Renal pelvis (tissue), 4 donors: ENCODE data around the gene ANK3. TPM values are rescaled to one million over a fixed set of nuclear protein-coding genes. Genes with fewer than 3 reads are reported as not detected.
"Not testable (repeated sequence)": the region's sequence is repeated elsewhere in the genome, so short reads cannot be mapped to it uniquely, and the experiment has no call there.

Source experiments
- DNase-seq: peaks from one replicate; pipeline ENCODE4 v3.0.0-alpha.2; 2013
- polyA plus RNA-seq, 3 donors: library from polyadenylated mRNA; unstranded; fragments of 120-200 nt; gene quantifications; one replicate each; pipeline ENCODE4 v1.2.1, GENCODE V29; 2013; ENCODE audit not compliant: insufficient read length in 3 of 3

The ANK3 gene
- polyA plus RNA-seq, 3 donors: 136 to 183 (median 153) TPM

GRCh38 chr10:60035984-60036383 is 353.7 kb downstream of the ANK3 start:
- DNase-seq: no peak

- not testable (repeated sequence) for DNase-seq
Observed at GRCh38 chr10:60035375-60035774, 354.3 kb downstream of the ANK3 start.

GRCh38 chr10:60032723-60033122 is 357.0 kb downstream of the ANK3 start:
- DNase-seq: no peak

- no peak for DNase-seq
Observed at GRCh38 chr10:60031664-60032063, 358.0 kb downstream of the ANK3 start.

- no peak for DNase-seq
Observed at GRCh38 chr10:60031183-60031582, 358.5 kb downstream of the ANK3 start.

- DNase-seq: no peak
Observed at GRCh38 chr10:60029475-60029874, 360.2 kb downstream of the ANK3 start.

GRCh38 chr10:60028081-60028480 is 361.6 kb downstream of the ANK3 start:
- DNase-seq: no peak

GRCh38 chr10:60025279-60025678 is 364.4 kb downstream of the ANK3 start:
- DNase-seq: no peak

GRCh38 chr10:60024506-60024905 is 365.2 kb downstream of the ANK3 start:
- no peak for DNase-seq

GRCh38 chr10:60023155-60023877 is 366.4 kb downstream of the ANK3 start:
- no peak for DNase-seq

GRCh38 chr10:60021361-60021760 is 368.3 kb downstream of the ANK3 start:
- no peak for DNase-seq

GRCh38 chr10:60016794-60017193 is 372.9 kb downstream of the ANK3 start:
- no peak for DNase-seq

- no peak for DNase-seq
Observed at GRCh38 chr10:60009710-60010383, 379.8 kb downstream of the ANK3 start.

- DNase-seq: peak; percentile 52
Observed at GRCh38 chr10:60009276-60009675, 380.4 kb downstream of the ANK3 start.

GRCh38 chr10:60008816-60009215 is 380.9 kb downstream of the ANK3 start:
- DNase-seq: no peak

- no peak for DNase-seq
Observed at GRCh38 chr10:60006062-60006461, 383.6 kb downstream of the ANK3 start.

- DNase-seq: no peak
Observed at GRCh38 chr10:60003651-60004523, 385.8 kb downstream of the ANK3 start.

GRCh38 chr10:60000747-60001146 is 388.9 kb downstream of the ANK3 start:
- no peak for DNase-seq

- DNase-seq: no peak
Observed at GRCh38 chr10:59997827-59998525, 391.7 kb downstream of the ANK3 start.

GRCh38 chr10:59995862-59996261 is 393.8 kb downstream of the ANK3 start:
- DNase-seq: no peak

GRCh38 chr10:59993931-59994330 is 395.7 kb downstream of the ANK3 start:
- DNase-seq: no peak

- peak; percentile 44 for DNase-seq
Observed at GRCh38 chr10:59991661-59992060, 398.0 kb downstream of the ANK3 start.
